Muscle layer of colon (tissue), 2 donors: ENCODE results near the gene ANO2.

Experiments
- H3K27ac ChIP-seq: one replicate; pipeline ENCODE4 v1.7.0; 2013; ENCODE audit warnings: low read depth, mild to moderate bottlenecking, low read length, moderate library complexity
- H3K27me3 ChIP-seq, 2 donors: one replicate each; pipeline ENCODE4 v1.7.0; 2013; ENCODE audit warnings: low read length in 2 of 2, mild to moderate bottlenecking in 2 of 2; ENCODE audit not compliant: insufficient read depth in 2 of 2, control insufficient read depth in 1 of 2
- H3K36me3 ChIP-seq: one replicate; pipeline ENCODE4 v1.7.0; 2013; ENCODE audit warnings: mild to moderate bottlenecking, low read length; ENCODE audit not compliant: insufficient read depth
- H3K4me1 ChIP-seq: one replicate; pipeline ENCODE4 v1.7.0; 2013; ENCODE audit warnings: mild to moderate bottlenecking, low read length; ENCODE audit not compliant: insufficient read depth
- H3K4me3 ChIP-seq, 2 donors: one replicate each; pipeline ENCODE4 v1.7.0; 2013; ENCODE audit warnings: low read length in 2 of 2, low read depth in 1 of 2, mild to moderate bottlenecking in 1 of 2, moderate library complexity in 1 of 2
- H3K9ac ChIP-seq: one replicate; pipeline ENCODE4 v1.7.0; 2013; ENCODE audit warnings: low read length
- H3K9me3 ChIP-seq: one replicate; pipeline ENCODE4 v1.7.0; 2013; ENCODE audit warnings: mild to moderate bottlenecking, low read length
- donor health status: abdominal sarcoma.
- donor health status: Adenocarcinoma of cecum.

Gene ANO2

GRCh38 chr12:5927732-5928516 is 17.1 kb downstream of the ANO2 start:
- Histone ChIP-seq H3K27ac (no peak overlapping the region), H3K27me3 (no peaks in the 10 kb centered on the region), H3K36me3 (no peaks in the 10 kb centered on the region), H3K9me3 (no peaks in the 10 kb centered on the region), H3K4me1 (no peaks in the 10 kb centered on the region), H3K4me3 (no peak overlapping the region), H3K9ac (no peak overlapping the region)

GRCh38 chr12:5925646-5926045 is 19.4 kb downstream of the ANO2 start:
- Histone ChIP-seq H3K4me3 (no peak overlapping the region), H3K4me1 (no peaks in the 10 kb centered on the region), H3K9me3 (no peaks in the 10 kb centered on the region), H3K9ac (no peak overlapping the region), H3K27me3 (no peaks in the 10 kb centered on the region), H3K27ac (no peak overlapping the region), H3K36me3 (no peaks in the 10 kb centered on the region)

GRCh38 chr12:5924342-5924741 is 20.7 kb downstream of the ANO2 start:
- Histone ChIP-seq H3K9me3 (no peaks in the 10 kb centered on the region), H3K9ac (no peak overlapping the region), H3K27ac (no peak overlapping the region), H3K27me3 (no peaks in the 10 kb centered on the region), H3K4me3 (no peak overlapping the region), H3K36me3 (no peaks in the 10 kb centered on the region), H3K4me1 (no peaks in the 10 kb centered on the region)

GRCh38 chr12:5923751-5924150 is 21.3 kb downstream of the ANO2 start:
- H3K4me3 ChIP-seq, result no peak overlapping the region
- H3K27ac ChIP-seq, result no peak overlapping the region
- no peaks in the 10 kb centered on the region for H3K4me1 ChIP-seq
- no peaks in the 10 kb centered on the region for H3K36me3 ChIP-seq
- H3K27me3 ChIP-seq, result no peaks in the 10 kb centered on the region
- no peaks in the 10 kb centered on the region for H3K9me3 ChIP-seq
- H3K9ac ChIP-seq, result no peak overlapping the region

GRCh38 chr12:5923043-5923605 is 21.9 kb downstream of the ANO2 start:
- Histone ChIP-seq H3K4me1 (no peaks in the 10 kb centered on the region), H3K27ac (no peak overlapping the region), H3K4me3 (no peak overlapping the region), H3K9me3 (no peaks in the 10 kb centered on the region), H3K36me3 (no peaks in the 10 kb centered on the region), H3K27me3 (no peaks in the 10 kb centered on the region), H3K9ac (no peak overlapping the region)

GRCh38 chr12:5921966-5922899 is 22.8 kb downstream of the ANO2 start:
- Histone ChIP-seq H3K9ac (no peak overlapping the region), H3K27ac (no peak overlapping the region), H3K4me1 (no peaks in the 10 kb centered on the region), H3K36me3 (no peaks in the 10 kb centered on the region), H3K9me3 (no peaks in the 10 kb centered on the region), H3K4me3 (no peak overlapping the region), H3K27me3 (no peaks in the 10 kb centered on the region)

- no peak overlapping the region for H3K4me3 ChIP-seq
- H3K27ac ChIP-seq, result no peak overlapping the region
- H3K27me3 ChIP-seq, result no peaks in the 10 kb centered on the region
- no peaks in the 10 kb centered on the region for H3K4me1 ChIP-seq
- H3K9me3 ChIP-seq, result no peaks in the 10 kb centered on the region
- no peak overlapping the region for H3K9ac ChIP-seq
- no peaks in the 10 kb centered on the region for H3K36me3 ChIP-seq
Measured at GRCh38 chr12:5921027-5921909, 23.8 kb downstream of the ANO2 start.

- H3K4me3 ChIP-seq, result no peak overlapping the region
- H3K27ac ChIP-seq, result no peak overlapping the region
- H3K27me3 ChIP-seq, result no peaks in the 10 kb centered on the region
- no peaks in the 10 kb centered on the region for H3K4me1 ChIP-seq
- no peaks in the 10 kb centered on the region for H3K9me3 ChIP-seq
- no peaks in the 10 kb centered on the region for H3K36me3 ChIP-seq
- no peak overlapping the region for H3K9ac ChIP-seq
Measured at GRCh38 chr12:5916785-5917290, 28.2 kb downstream of the ANO2 start.

- H3K27ac ChIP-seq, result no peak overlapping the region
- no peaks in the 10 kb centered on the region for H3K36me3 ChIP-seq
- no peaks in the 10 kb centered on the region for H3K27me3 ChIP-seq
- no peak overlapping the region for H3K9ac ChIP-seq
- no peaks in the 10 kb centered on the region for H3K4me1 ChIP-seq
- no peak overlapping the region for H3K4me3 ChIP-seq
- H3K9me3 ChIP-seq, result no peaks in the 10 kb centered on the region
Measured at GRCh38 chr12:5915511-5915910, 29.5 kb downstream of the ANO2 start.

GRCh38 chr12:5914387-5915149 is 30.5 kb downstream of the ANO2 start:
- Histone ChIP-seq H3K36me3 (no peaks in the 10 kb centered on the region), H3K9ac (no peak overlapping the region), H3K27me3 (no peaks in the 10 kb centered on the region), H3K4me3 (no peak overlapping the region), H3K27ac (no peak overlapping the region), H3K9me3 (no peaks in the 10 kb centered on the region), H3K4me1 (no peaks in the 10 kb centered on the region)
